Stomach (tissue), 9 donors: ENCODE measurements around the gene NPAS3. TPM values are rescaled to one million over a fixed set of nuclear protein-coding genes. Genes with fewer than 3 reads are reported as not detected.

ENCODE experiments used
- DNase-seq, 2 donors: peaks; one replicate each; pipeline versions ENCODE4 v3.0.0 to v3.0.0-alpha.2; 2013 to 2019
- H3K27ac ChIP-seq, 5 donors: fragments of 200-600 bp in 4 of 5; sonication (generic) in 4 of 5; one replicate each; pipeline ENCODE4 v1.5.1; 2013 to 2019; ENCODE audit warnings: mild to moderate bottlenecking in 1 of 5, moderate library complexity in 1 of 5
- H3K27me3 ChIP-seq, 3 donors: fragments of 200-600 bp; sonication (generic); one replicate each; pipeline ENCODE4 v1.5.1; 2017 to 2019; ENCODE audit warnings: mixed run types in 1 of 3
- H3K36me3 ChIP-seq, 4 donors: fragments of 200-600 bp; sonication (generic); 1 replicate in 3 of 4; 2 replicates in 1 of 4; pipeline ENCODE4 v1.5.1; 2016 to 2019
- H3K4me1 ChIP-seq, 4 donors: fragments of 200-600 bp; sonication (generic); one replicate each; pipeline ENCODE4 v1.5.1; 2016 to 2019
- H3K4me3 ChIP-seq, 4 donors: fragments of 200-600 bp; sonication (generic) in 3 of 4; one replicate each; pipeline ENCODE4 v1.5.1; 2016 to 2019; ENCODE audit warnings: mild to moderate bottlenecking in 1 of 4
- H3K9me3 ChIP-seq, 4 donors: fragments of 200-600 bp; sonication (generic); one replicate each; pipeline ENCODE4 v1.5.1; 2016 to 2019
- CTCF ChIP-seq, 7 experiments: fragments of 450-650 bp in 4 of 7; fragments of 200-600 bp in 3 of 7; sonication (generic) in 3 of 7; IDR thresholded peaks; one replicate each; pipeline ENCODE4 v1.5.1; 2016 to 2019; ENCODE audit warnings: antibody characterized with exemption in 7 of 7, control low read depth in 2 of 7, mild to moderate bottlenecking in 1 of 7
- EP300 ChIP-seq: sonication (generic); formaldehyde crosslinking; IDR thresholded peaks from one replicate; pipeline ENCODE4 v1.6.1; 2017; ENCODE audit warnings: antibody characterized with exemption
- POLR2A ChIP-seq, 4 donors: fragments of 450-650 bp; IDR thresholded peaks; one replicate each; pipeline ENCODE4 v1.6.1; 2016; ENCODE audit warnings: antibody characterized with exemption in 4 of 4, control low read depth in 2 of 4, mild to moderate bottlenecking in 1 of 4, moderate library complexity in 1 of 4
- POLR2AphosphoS5 ChIP-seq, 3 donors: sonication (generic); formaldehyde crosslinking; IDR thresholded peaks; one replicate each; pipeline ENCODE4 v1.6.1; 2016; ENCODE audit warnings: antibody characterized with exemption in 3 of 3
- WGBS, 5 donors: extraction: QIAGEN DNeasy Blood & Tissue Kit in 3 of 5; methylation state at CpG; one replicate each; pipeline versions ENCODE4 v1.1.5 to v1.1.7; 2013 to 2018; 5-methylcytosine and 5-hydroxymethylcytosine counted together
- intact Hi-C: fragments of 100-400 bp; cut with DNase I; formaldehyde crosslinking; loops from one replicate; pipeline ENCODE4 v1.15.1; 2023; ENCODE audit warnings: low total_unique reads
- polyA plus RNA-seq, 3 donors: library from polyadenylated mRNA; stranded (reverse); fragments of 200-250 nt; gene quantifications; one replicate each; pipeline ENCODE4 v1.2.3, GENCODE V29; 2013
- total RNA-seq, 5 donors: library from RNA; depleted of rRNA; stranded (reverse); fragments of >200 nt; gene quantifications; one replicate each; pipeline versions ENCODE4 v1.1.0 to v1.2.3, GENCODE V29; 2014 to 2016
- donor health status: healthy with polysubstance abuse.
- donor health status: Bipolar disorder and iron deficiency.
- donor health status: healthy.

The NPAS3 gene
- total and polyA plus RNA-seq, 8 donors: under 0.01 to 7.9 (median 0.76) TPM; not detected in 1

- Histone ChIP-seq H3K4me1 (peaks cover 0 to 13% (median 6%) of the 10 kb centered on the region in 4 donors), H3K27me3 (no peaks in the 10 kb centered on the region), H3K36me3 (no peaks in the 10 kb centered on the region), H3K27ac (no peak overlapping the region), H3K4me3 (no peak overlapping the region), H3K9me3 (no peaks in the 10 kb centered on the region)
- peak in 1 of 2 donors; percentile 75 for DNase-seq
- TF ChIP-seq POLR2A (IDR thresholded peaks at IDR 0.05): no peak
- 47 to 63% (median 61%) methylated on average over 10 of the region's 10 CpGs for WGBS, 5 donors
- intact Hi-C loops: no loop called here
Measured at GRCh38 chr14:33229269-33229929, 290.7 kb downstream of the NPAS3 start.

- intact Hi-C loops: no loop called here
- Histone ChIP-seq H3K4me1 (peaks cover 0 to 13% (median 6%) of the 10 kb centered on the region in 4 donors), H3K27me3 (no peaks in the 10 kb centered on the region), H3K9me3 (no peaks in the 10 kb centered on the region), H3K4me3 (no peak overlapping the region), H3K36me3 (no peaks in the 10 kb centered on the region), H3K27ac (no peak overlapping the region)
- DNase-seq: peak in 1 of 2 donors; percentile 12
- WGBS, 5 donors: 20 to 39% (median 29%) methylated on average over 3 of the region's 3 CpGs
- no peak for TF ChIP-seq POLR2A (IDR thresholded peaks at IDR 0.05)
- no peak for TF ChIP-seq POLR2AphosphoS5 (IDR thresholded peaks at IDR 0.05)
- TF ChIP-seq EP300: no peak
- TF ChIP-seq CTCF (IDR thresholded peaks at IDR 0.05): no peak
Measured at GRCh38 chr14:33230021-33230420, 291.3 kb downstream of the NPAS3 start.

DNA sequence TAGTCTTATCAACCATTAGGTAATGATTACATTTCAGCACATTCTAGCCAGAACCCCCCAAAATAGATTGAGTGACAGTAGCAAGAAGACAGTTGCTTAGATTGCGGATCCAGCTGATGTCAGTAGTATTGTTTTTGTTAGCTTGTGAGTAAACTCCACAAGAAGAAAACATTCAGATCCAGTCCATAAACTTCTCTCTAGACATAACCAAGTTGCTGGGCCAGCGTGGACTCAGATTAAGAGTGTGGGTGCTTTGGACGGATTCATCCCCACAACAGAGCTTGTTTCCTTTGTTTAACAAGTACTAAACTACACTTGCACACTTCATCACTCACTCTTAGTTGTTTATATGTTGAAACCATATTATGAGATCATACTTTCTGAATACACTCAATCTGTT lies 293.4 kb downstream of the NPAS3 start:
- no peak for TF ChIP-seq EP300
- TF ChIP-seq POLR2A (IDR thresholded peaks at IDR 0.05): no peak
- Histone ChIP-seq H3K27me3 (no peaks in the 10 kb centered on the region), H3K4me3 (no peak overlapping the region), H3K9me3 (no peaks in the 10 kb centered on the region), H3K4me1 (peaks cover 0 to 13% (median 6%) of the 10 kb centered on the region in 4 donors), H3K27ac (no peak overlapping the region), H3K36me3 (no peaks in the 10 kb centered on the region)
- intact Hi-C loops: no loop called here
- no peak for DNase-seq
- WGBS, 5 donors: 72 to 90% (median 83%) methylated on average over 3 of the region's 3 CpGs

DNA sequence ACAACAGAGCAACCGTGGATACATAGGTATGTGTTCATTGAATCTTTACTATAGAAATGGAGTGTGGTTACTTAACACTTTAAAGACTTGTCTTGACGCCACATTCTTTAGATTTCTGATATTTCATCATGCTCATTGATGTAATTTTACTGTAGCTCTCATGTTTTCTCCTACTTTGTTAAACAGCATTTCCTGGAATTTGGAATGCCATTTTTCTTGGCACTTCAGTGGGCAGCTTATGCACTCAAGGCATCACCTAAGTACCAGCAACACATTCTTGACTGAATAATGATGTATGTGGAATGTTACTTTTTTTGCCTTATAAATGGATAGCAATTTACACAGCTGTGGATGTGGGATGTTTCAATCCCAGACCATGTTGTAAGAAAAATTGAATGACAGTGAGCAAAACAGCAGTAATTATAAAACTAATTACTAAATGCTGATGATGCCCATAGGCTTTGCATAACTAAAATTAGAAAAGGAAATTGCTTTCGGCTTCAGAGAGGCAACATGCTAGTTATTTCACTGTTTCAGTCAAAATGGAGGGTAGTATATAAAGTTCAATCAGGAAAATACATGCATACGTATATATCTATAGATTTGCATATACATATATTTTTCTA lies 298.5 kb downstream of the NPAS3 start:
- Histone ChIP-seq H3K9me3 (no peaks in the 10 kb centered on the region), H3K4me3 (no peak overlapping the region), H3K27me3 (no peaks in the 10 kb centered on the region), H3K36me3 (no peaks in the 10 kb centered on the region), H3K27ac (no peak overlapping the region), H3K4me1 (no peaks in the 10 kb centered on the region)
- 61 to 73% (median 65%) methylated on average over 4 of the region's 4 CpGs for WGBS, 5 donors
- no peak for DNase-seq
- TF ChIP-seq EP300 (no peak), POLR2A (IDR thresholded peaks at IDR 0.05) (no peak), CTCF (IDR thresholded peaks at IDR 0.05) (no peak), POLR2AphosphoS5 (IDR thresholded peaks at IDR 0.05) (no peak)
- intact Hi-C loops: no loop called here

DNA sequence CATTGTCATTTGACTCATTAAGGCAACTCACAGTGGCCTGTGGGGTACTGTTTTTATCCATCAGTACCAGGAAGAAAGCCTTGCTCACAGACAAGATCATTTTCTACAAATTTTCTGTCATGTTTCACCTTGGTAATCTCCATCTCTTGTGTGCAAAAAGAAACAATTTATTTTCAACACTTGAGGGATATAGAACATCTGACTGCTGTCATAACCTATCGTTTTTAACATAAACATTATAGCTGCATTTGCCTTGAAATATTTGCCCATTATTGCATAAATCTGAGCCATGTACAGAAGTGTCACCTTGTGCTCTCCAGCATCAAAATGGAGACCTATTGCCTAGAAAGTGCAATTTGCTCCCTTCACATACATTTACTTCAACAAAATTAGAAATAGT lies 300.8 kb downstream of the NPAS3 start:
- Histone ChIP-seq H3K4me1 (no peaks in the 10 kb centered on the region), H3K27me3 (no peaks in the 10 kb centered on the region), H3K9me3 (no peaks in the 10 kb centered on the region), H3K36me3 (no peaks in the 10 kb centered on the region), H3K4me3 (no peak overlapping the region), H3K27ac (no peak overlapping the region)
- intact Hi-C loops: no loop called here
- 36 to 73% (median 70%) methylated on average over 1 of the region's 1 CpG for WGBS, 5 donors
- DNase-seq: no peak
- TF ChIP-seq CTCF (IDR thresholded peaks at IDR 0.05): no peak
